Nephron progenitor cell (in vitro differentiated cells): Measurements from ENCODE around the gene PHB1.

Source experiments
- DNase-seq: peaks from one replicate; pipeline ENCODE4 v3.0.0; 2021
- H3K27ac Mint-ChIP-seq: 2 replicates; pipeline ENCODE4 v1.8.0; 2021; ENCODE audit warnings: mild to moderate bottlenecking, moderate library complexity, mixed read lengths
- H3K27me3 Mint-ChIP-seq: 2 replicates; pipeline ENCODE4 v1.8.0; 2021; ENCODE audit warnings: mild to moderate bottlenecking, low read depth, mixed read lengths; ENCODE audit not compliant: poor library complexity
- H3K36me3 Mint-ChIP-seq: 2 replicates; pipeline ENCODE4 v1.8.0; 2021; ENCODE audit warnings: low read depth, mixed read lengths
- H3K4me1 Mint-ChIP-seq: 2 replicates; pipeline ENCODE4 v1.8.0; 2021; ENCODE audit warnings: mixed read lengths
- H3K4me3 Mint-ChIP-seq: 2 replicates; pipeline ENCODE4 v1.8.0; 2021; ENCODE audit warnings: mild to moderate bottlenecking, moderate library complexity, mixed read lengths
- H3K9me3 Mint-ChIP-seq: 2 replicates; pipeline ENCODE4 v1.8.0; 2021; ENCODE audit warnings: mild to moderate bottlenecking, moderate library complexity, mixed read lengths
- TF ChIP-seq, protein P1 (sequence below): fragments of 200-600 bp; sonication (generic); IDR thresholded peaks from 2 replicates; pipeline ENCODE4 v1.5.0; 2021; ENCODE audit warnings: antibody characterized with exemption

PHB1 gene

GRCh38 chr17:49381793-49382192, 32.9 kb downstream of the PHB1 start:
- no peak for DNase-seq
- Mint-ChIP-seq H3K36me3 (no peaks in the 10 kb centered on the region), H3K9me3 (peaks cover 5% of the 10 kb centered on the region), H3K4me1 (peaks cover 16% of the 10 kb centered on the region), H3K27ac (no peak overlapping the region), H3K27me3 (peaks cover 5% of the 10 kb centered on the region), H3K4me3 (no peak overlapping the region)
- TF ChIP-seq, protein P1, sequence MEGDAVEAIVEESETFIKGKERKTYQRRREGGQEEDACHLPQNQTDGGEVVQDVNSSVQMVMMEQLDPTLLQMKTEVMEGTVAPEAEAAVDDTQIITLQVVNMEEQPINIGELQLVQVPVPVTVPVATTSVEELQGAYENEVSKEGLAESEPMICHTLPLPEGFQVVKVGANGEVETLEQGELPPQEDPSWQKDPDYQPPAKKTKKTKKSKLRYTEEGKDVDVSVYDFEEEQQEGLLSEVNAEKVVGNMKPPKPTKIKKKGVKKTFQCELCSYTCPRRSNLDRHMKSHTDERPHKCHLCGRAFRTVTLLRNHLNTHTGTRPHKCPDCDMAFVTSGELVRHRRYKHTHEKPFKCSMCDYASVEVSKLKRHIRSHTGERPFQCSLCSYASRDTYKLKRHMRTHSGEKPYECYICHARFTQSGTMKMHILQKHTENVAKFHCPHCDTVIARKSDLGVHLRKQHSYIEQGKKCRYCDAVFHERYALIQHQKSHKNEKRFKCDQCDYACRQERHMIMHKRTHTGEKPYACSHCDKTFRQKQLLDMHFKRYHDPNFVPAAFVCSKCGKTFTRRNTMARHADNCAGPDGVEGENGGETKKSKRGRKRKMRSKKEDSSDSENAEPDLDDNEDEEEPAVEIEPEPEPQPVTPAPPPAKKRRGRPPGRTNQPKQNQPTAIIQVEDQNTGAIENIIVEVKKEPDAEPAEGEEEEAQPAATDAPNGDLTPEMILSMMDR: no peak

- Mint-ChIP-seq H3K9me3 (peaks cover 5% of the 10 kb centered on the region), H3K27me3 (peaks cover 5% of the 10 kb centered on the region), H3K4me3 (no peak overlapping the region), H3K4me1 (peaks cover 17% of the 10 kb centered on the region), H3K36me3 (no peaks in the 10 kb centered on the region), H3K27ac (no peak overlapping the region)
- TF ChIP-seq, protein P1: no peak
- DNase-seq: no peak
These were observed 33.6 kb downstream of the PHB1 start for GRCh38 chr17:49381033-49381432.

GRCh38 chr17:49379926-49380325, 34.8 kb downstream of the PHB1 start:
- Mint-ChIP-seq H3K4me3 (no peak overlapping the region), H3K27ac (no peak overlapping the region), H3K4me1 (peaks cover 17% of the 10 kb centered on the region), H3K36me3 (no peaks in the 10 kb centered on the region), H3K27me3 (peaks cover 8% of the 10 kb centered on the region), H3K9me3 (peaks cover 5% of the 10 kb centered on the region)
- DNase-seq: no peak
- TF ChIP-seq, protein P1: no peak

GRCh38 chr17:49378311-49378710, 36.4 kb downstream of the PHB1 start:
- Mint-ChIP-seq H3K9me3 (no peaks in the 10 kb centered on the region), H3K27me3 (peaks cover 8% of the 10 kb centered on the region), H3K4me3 (no peak overlapping the region), H3K4me1 (peaks cover 17% of the 10 kb centered on the region), H3K36me3 (no peaks in the 10 kb centered on the region), H3K27ac (no peak overlapping the region)
- no peak for DNase-seq
- TF ChIP-seq, protein P1: no peak

DNA sequence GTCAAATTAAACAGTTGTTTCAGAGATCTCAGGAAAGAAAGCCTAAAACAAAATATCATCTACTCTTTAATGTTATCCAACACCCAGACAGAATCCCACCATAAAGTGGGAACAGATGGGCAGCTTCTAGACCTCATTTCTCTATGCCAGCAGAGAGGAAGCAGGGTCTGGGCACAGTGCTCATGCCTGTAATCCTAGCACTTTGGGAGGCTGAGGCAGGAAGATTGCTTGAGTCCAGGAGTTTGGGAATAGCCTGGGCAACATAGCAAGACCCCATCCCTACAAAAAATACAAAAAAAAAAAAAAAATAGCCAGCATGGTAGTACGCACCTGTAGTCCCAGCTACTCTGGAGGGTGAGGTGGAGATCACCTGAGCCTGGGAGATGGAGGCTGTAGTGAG, 39.1 kb downstream of the PHB1 start:
- DNase-seq: no peak
- Mint-ChIP-seq H3K36me3 (no peaks in the 10 kb centered on the region), H3K9me3 (no peaks in the 10 kb centered on the region), H3K27ac (no peak overlapping the region), H3K4me3 (no peak overlapping the region), H3K4me1 (peaks cover 11% of the 10 kb centered on the region), H3K27me3 (peaks cover 6% of the 10 kb centered on the region)
- TF ChIP-seq, protein P1: no peak

GRCh38 chr17:49373115-49373514, 41.6 kb downstream of the PHB1 start:
- Mint-ChIP-seq H3K9me3 (no peaks in the 10 kb centered on the region), H3K27ac (no peak overlapping the region), H3K4me1 (peaks cover 11% of the 10 kb centered on the region), H3K27me3 (peaks cover 6% of the 10 kb centered on the region), H3K4me3 (no peak overlapping the region), H3K36me3 (no peaks in the 10 kb centered on the region)
- no peak for DNase-seq
- TF ChIP-seq, protein P1: no peak
